Skeletal muscle tissue (tissue), 4 donors: ENCODE results near the gene ECE2. TPM values are rescaled to one million over a fixed set of nuclear protein-coding genes. Genes with fewer than 3 reads are reported as not detected.

Source experiments
- H3K27ac ChIP-seq: one replicate; pipeline ENCODE4 v1.7.0; 2013; ENCODE audit warnings: mild to moderate bottlenecking, low read depth, low read length, inconsistent platforms
- H3K27me3 ChIP-seq, 3 donors: one replicate each; pipeline ENCODE4 v1.7.0; 2013; ENCODE audit warnings: low read length in 3 of 3; ENCODE audit not compliant: control insufficient read depth in 3 of 3, insufficient read depth in 3 of 3
- H3K36me3 ChIP-seq, 3 donors: one replicate each; pipeline ENCODE4 v1.7.0; 2013; ENCODE audit warnings: low read length in 3 of 3; ENCODE audit not compliant: control insufficient read depth in 3 of 3, insufficient read depth in 3 of 3
- H3K4me1 ChIP-seq, 3 donors: one replicate each; pipeline ENCODE4 v1.7.0; 2013; ENCODE audit warnings: low read length in 3 of 3, mild to moderate bottlenecking in 3 of 3; ENCODE audit not compliant: control insufficient read depth in 3 of 3, insufficient read depth in 3 of 3
- H3K4me3 ChIP-seq, 3 donors: one replicate each; pipeline ENCODE4 v1.7.0; 2013; ENCODE audit warnings: low read length in 3 of 3
- H3K9ac ChIP-seq, 3 donors: one replicate each; pipeline ENCODE4 v1.7.0; 2013; ENCODE audit warnings: low read length in 3 of 3, mild to moderate bottlenecking in 3 of 3, moderate library complexity in 2 of 3, low read depth in 1 of 3
- H3K9me3 ChIP-seq, 3 donors: one replicate each; pipeline ENCODE4 v1.7.0; 2013; ENCODE audit warnings: low read length in 3 of 3; ENCODE audit not compliant: control insufficient read depth in 3 of 3
- total RNA-seq: library from RNA; depleted of rRNA; stranded (reverse); fragments of >200 nt; gene quantifications from one replicate; pipeline ENCODE4 v1.2.3, GENCODE V29; 2014
- donor health status: Osteomylitis.

Gene ECE2
- total RNA-seq, 1 donor from 2014 or later = not detected

DNA sequence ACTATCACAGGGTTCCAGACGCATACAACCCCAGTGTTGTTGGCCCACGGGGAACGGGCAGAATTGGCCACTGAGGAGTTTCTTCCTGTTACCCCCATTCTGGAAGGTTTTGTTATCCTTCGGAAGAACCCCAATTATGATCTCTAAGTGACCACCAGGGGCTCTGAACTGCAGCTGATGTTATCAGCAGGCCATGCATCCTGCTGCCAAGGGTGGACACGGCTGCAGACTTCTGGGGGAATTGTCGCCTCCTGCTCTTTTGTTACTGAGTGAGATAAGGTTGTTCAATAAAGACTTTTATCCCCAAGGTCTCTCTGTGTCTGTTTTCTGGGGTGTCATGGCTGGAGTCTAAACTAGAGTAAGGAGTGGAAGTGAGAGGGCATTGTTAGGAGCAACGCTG is 32.9 kb downstream of the ECE2 start:
- Histone ChIP-seq H3K9ac (no peak overlapping the region), H3K9me3 (no peaks in the 10 kb centered on the region), H3K27ac (no peak overlapping the region), H3K4me3 (no peak overlapping the region), H3K4me1 (peaks cover 0 to 1% (median 0%) of the 10 kb centered on the region in 3 donors), H3K27me3 (no peaks in the 10 kb centered on the region), H3K36me3 (peaks cover 47 to 55% (median 48%) of the 10 kb centered on the region in 3 donors)

DNA sequence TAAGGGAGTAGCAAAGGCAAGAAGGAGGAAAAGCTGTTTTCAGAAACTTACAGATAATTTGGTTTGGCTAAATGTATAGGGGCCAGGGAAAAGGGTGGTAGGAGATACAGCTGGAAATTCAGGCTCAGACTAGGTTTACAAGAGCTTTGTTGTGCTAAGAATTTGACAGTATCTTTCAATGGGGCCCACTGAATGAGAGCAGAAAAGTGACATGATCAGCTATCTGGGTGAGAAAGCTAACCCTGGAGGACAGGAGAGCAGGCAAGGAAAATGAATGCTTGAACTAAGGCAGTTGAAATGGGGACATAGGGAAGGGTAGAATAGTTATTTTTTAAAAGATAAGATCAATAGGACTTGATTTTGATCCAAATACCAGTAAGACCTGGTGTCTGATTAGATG is 35.8 kb downstream of the ECE2 start:
- H3K27me3 ChIP-seq = no peaks in the 10 kb centered on the region
- peaks cover 26 to 27% (median 27%) of the 10 kb centered on the region in 3 donors for H3K36me3 ChIP-seq
- no peak overlapping the region for H3K9ac ChIP-seq
- H3K4me3 ChIP-seq = no peak overlapping the region
- H3K4me1 ChIP-seq = peaks cover 12 to 13% (median 12%) of the 10 kb centered on the region in 3 donors
- H3K27ac ChIP-seq = no peak overlapping the region
- H3K9me3 ChIP-seq = no peaks in the 10 kb centered on the region

DNA sequence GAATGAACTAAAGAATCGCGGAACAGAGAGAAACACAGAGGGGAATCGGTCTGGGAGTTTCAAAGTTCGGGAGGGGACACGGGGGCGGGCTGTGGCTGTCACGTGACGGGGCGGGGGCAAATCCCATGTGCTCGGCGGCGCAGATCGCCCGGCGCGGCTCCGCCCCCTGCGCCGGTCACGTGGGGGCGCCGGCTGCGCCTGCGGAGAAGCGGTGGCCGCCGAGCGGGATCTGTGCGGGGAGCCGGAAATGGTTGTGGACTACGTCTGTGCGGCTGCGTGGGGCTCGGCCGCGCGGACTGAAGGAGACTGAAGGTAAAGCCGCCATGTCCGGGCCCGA is 38.5 kb downstream of the ECE2 start, which contains the start of gene EIF4G1:
EIF4G1 (plus strand) TSS at position 244 of the 337 bp plus-strand sequence. CDS start 1,191 bp downstream, outside the sequence.
- no peaks in the 10 kb centered on the region for H3K9me3 ChIP-seq
- peak within 1 kb of the TSS; percentile 82 to 96 (median 93) for H3K9ac ChIP-seq
- H3K27me3 ChIP-seq = no peaks in the 10 kb centered on the region
- peak within 1 kb of the TSS; percentile 72 to 93 (median 88) for H3K4me3 ChIP-seq
- H3K4me1 ChIP-seq = peaks cover 34 to 39% (median 35%) of the 10 kb centered on the region in 3 donors
- H3K27ac ChIP-seq = peak within 1 kb of the TSS; percentile 97
- peaks cover 0 to 19% (median 11%) of the 10 kb centered on the region in 3 donors for H3K36me3 ChIP-seq

DNA sequence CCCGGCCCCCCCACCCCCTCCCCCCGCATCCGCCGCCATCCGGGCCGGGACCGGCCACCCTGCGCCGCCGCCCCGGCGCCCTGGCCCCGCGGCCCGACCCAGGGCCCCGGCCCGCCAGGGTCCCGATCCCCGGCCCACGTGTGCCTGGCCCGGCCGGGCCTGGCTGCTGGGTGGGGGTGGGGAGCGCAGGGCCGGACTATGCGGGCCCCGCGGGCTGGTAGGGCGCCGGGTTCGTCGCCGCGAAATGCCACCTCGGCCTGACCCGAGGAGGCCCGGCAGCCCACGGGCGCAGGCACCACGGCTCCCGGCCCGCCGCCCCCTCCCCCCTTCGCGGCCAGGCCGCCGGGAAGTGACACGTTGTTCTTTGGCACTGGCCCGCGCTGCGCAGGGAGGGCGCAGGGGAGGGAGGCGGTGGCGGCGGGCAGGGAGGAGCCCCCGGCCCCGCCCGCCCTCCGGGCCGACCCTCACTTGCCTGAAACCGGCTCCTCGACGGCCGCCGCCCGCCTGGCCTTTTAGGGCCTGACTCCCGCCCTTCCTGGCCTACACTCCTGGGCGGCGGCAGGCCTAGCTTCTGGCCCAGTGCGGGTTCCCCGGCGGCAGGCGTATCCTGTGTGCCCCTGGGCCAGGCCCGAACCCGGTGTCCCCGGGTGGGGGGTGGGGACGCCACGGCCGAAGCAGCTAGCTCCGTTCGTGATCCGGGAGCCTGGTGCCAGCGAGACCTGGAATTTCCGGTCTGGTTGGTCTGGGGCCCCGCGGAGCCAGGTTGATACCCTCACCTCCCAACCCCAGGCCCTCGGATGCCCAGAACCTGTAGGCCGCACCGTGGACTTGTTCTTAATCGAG is 39.1 kb downstream of the ECE2 start:
- Histone ChIP-seq H3K9ac (peak overlapping the region; percentile 82 to 96 (median 93)), H3K27ac (peak overlapping the region; percentile 97)

DNA sequence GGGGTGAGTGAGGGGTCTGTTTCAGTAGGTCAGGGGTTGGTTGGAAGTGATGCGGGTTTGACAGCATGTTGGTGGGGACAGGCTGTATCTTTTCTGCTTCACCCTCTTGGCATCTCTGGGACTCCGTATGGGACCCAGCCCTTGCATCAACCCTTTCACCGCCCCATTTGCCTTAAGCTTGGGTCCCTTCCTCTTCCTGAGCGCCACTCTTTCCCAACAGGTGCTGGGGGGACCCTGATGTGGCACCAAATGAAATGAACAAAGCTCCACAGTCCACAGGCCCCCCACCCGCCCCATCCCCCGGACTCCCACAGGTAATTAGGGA is 39.7 kb downstream of the ECE2 start:
- Histone ChIP-seq H3K36me3 (peaks cover 0 to 20% (median 15%) of the 10 kb centered on the region in 3 donors), H3K4me1 (peaks cover 43 to 49% (median 45%) of the 10 kb centered on the region in 3 donors), H3K9me3 (no peaks in the 10 kb centered on the region), H3K4me3 (peak overlapping the region; percentile 72 to 93 (median 88)), H3K27me3 (no peaks in the 10 kb centered on the region), H3K9ac (peak overlapping the region; percentile 82 to 96 (median 93)), H3K27ac (peak overlapping the region; percentile 97)

More for the DNA sequence above, 39.1 kb downstream of the ECE2 start:
- Histone ChIP-seq H3K4me3 (peak overlapping the region; percentile 72 to 93 (median 88)), H3K9me3 (no peaks in the 10 kb centered on the region), H3K36me3 (peaks cover 0 to 19% (median 11%) of the 10 kb centered on the region in 3 donors), H3K4me1 (peaks cover 40 to 45% (median 41%) of the 10 kb centered on the region in 3 donors), H3K27me3 (no peaks in the 10 kb centered on the region)

DNA sequence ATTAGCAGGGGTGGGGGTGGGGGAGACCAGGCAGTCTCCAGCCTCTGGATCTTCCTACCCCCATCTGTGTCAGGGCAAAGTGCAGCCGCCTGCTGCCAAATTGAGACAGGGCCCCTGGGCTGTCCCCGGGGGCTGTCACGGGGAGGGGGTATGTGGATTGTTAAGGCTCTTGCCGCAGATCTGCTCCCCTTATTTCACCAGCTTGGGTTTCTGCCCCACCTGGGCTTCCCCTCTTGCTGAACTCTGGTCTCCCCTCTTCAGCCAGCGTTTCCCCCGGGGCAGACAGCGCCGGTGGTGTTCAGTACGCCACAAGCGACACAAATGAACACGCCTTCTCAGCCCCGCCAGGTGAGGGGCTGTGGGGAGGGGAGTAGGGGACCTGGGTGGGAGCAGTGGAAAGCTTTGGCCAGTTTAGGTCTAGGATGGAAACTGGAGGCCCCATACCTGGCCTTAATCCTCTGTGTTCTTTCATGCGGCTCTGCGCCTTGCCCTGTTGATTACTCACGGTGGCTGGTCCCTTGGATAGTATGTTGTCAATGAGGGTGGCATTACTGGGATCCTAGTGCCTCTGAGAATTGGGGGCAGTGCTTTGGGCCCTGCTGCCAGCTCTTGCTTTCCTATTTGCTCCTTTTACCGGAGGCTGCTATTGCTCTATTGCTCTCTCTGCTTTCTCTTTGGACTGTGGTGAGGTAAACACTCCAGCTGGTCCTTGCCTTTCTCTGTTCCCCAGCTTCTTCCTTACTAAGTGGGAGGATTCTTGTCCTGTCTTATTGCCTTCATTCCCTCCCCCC is 40.2 kb downstream of the ECE2 start:
- Histone ChIP-seq H3K27me3 (no peaks in the 10 kb centered on the region), H3K4me3 (peak overlapping the region; percentile 72 to 93 (median 88)), H3K36me3 (peaks cover 5 to 26% (median 20%) of the 10 kb centered on the region in 3 donors), H3K4me1 (peaks cover 49 to 54% (median 50%) of the 10 kb centered on the region in 3 donors), H3K27ac (peak overlapping the region; percentile 97), H3K9ac (peak overlapping the region; percentile 77 to 96 (median 82)), H3K9me3 (no peaks in the 10 kb centered on the region)

DNA sequence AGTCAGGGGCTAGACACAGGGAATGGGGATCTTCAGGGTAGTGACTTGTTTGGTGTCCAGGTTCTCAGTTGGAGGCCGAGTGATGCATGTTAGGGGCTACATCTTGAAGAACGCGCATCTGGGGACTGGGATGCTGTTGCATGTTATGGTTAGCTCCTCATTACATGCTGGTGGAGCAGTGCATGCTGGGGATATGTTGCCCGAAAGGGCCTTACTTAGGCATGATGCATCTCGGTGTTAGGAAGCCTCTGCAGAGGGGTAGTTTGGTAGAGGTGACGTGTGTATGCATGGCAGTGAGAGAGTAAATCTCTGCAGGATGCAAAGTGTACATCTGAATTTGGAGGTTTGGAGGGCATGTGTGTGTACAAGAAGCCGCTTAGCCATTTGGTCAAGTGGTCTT is 41.0 kb downstream of the ECE2 start:
- Histone ChIP-seq H3K27ac (peak overlapping the region; percentile 97), H3K4me3 (peak overlapping the region; percentile 72 to 93 (median 88)), H3K9ac (peak overlapping the region in 2 of 3 donors; percentile 77 to 96), H3K27me3 (no peaks in the 10 kb centered on the region), H3K36me3 (peaks cover 13 to 33% (median 28%) of the 10 kb centered on the region in 3 donors), H3K9me3 (no peaks in the 10 kb centered on the region), H3K4me1 (peaks cover 56 to 61% (median 58%) of the 10 kb centered on the region in 3 donors)

DNA sequence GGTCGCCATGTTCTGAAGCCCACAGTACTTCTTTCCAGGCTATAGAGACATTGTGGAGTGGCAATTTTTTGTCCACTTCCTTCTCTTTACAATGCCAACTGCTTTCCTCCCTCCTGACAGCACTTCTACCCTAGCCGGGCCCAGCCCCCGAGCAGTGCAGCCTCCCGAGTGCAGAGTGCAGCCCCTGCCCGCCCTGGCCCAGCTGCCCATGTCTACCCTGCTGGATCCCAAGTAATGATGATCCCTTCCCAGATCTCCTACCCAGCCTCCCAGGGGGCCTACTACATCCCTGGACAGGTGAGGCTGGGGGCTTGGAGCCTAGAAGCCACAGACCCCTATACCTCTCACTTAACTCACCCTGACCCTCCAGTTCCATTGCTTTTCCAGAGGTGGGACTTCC is 41.4 kb downstream of the ECE2 start:
- peaks cover 17 to 37% (median 31%) of the 10 kb centered on the region in 3 donors for H3K36me3 ChIP-seq
- no peaks in the 10 kb centered on the region for H3K27me3 ChIP-seq
- peak overlapping the region in 2 of 3 donors; percentile 77 to 96 for H3K9ac ChIP-seq
- H3K4me1 ChIP-seq = peaks cover 60 to 65% (median 62%) of the 10 kb centered on the region in 3 donors
- H3K27ac ChIP-seq = peak overlapping the region; percentile 28
- H3K4me3 ChIP-seq = peak overlapping the region in 2 of 3 donors; percentile 72 to 93
- no peaks in the 10 kb centered on the region for H3K9me3 ChIP-seq

DNA sequence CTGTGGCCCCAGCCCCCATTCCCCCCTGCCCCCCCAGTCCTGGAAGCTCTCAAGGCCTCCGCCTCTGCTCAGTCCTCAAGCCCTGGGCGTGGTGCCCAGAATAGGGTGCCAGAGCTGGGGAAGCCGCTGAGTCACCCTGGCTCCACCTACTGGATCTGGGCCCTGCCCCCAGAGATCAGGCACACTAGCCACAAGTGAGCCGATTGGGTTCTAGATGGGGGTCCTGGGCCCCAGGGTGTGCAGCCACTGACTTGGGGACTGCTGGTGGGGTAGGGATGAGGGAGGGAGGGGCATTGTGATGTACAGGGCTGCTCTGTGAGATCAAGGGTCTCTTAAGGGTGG is 44.3 kb downstream of the ECE2 start:
- H3K4me3 ChIP-seq = peak overlapping the region; percentile 79 to 81 (median 80)
- H3K4me1 ChIP-seq = peaks cover 79 to 90% (median 84%) of the 10 kb centered on the region in 3 donors

More for the DNA sequence above, 44.3 kb downstream of the ECE2 start:
- peaks cover 46 to 63% (median 59%) of the 10 kb centered on the region in 3 donors for H3K36me3 ChIP-seq
- H3K27me3 ChIP-seq = no peaks in the 10 kb centered on the region
- peak overlapping the region; percentile 90 to 92 (median 91) for H3K9ac ChIP-seq
- H3K9me3 ChIP-seq = no peaks in the 10 kb centered on the region
- peak overlapping the region; percentile 98 for H3K27ac ChIP-seq
